IPS DF 4.7 (cell line): Measurements from ENCODE around the gene DDX54.
"Not testable (repeated sequence)": the region's sequence is repeated elsewhere in the genome, so short reads cannot be mapped to it uniquely, and the experiment has no call there.

Experiments
- DNase-seq: peaks from one replicate; pipeline ENCODE4 v3.0.0-alpha.2; 2013; ENCODE audit warnings: low spot score; ENCODE audit errors: extremely low read depth

DDX54 gene

DNA sequence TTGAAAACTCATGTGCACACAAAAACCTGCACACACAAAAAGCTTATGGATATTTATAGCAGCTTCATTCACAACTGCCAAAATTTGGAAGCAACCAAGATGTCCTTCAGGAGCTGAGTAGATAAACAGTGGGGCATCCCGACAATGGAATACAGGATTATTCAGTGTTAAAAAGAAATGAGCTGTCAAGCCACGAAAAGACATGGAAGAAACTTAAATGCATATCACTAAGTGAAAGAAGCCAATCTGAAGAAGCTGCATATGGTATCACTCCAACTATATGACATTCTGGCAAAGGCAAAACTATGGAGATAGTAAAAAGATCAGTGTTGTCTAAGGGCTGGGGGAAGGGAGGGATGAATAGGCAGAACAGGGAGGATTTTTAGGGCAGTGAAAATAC, 30.7 kb upstream of the DDX54 start:
- DNase-seq: no peak

DNA sequence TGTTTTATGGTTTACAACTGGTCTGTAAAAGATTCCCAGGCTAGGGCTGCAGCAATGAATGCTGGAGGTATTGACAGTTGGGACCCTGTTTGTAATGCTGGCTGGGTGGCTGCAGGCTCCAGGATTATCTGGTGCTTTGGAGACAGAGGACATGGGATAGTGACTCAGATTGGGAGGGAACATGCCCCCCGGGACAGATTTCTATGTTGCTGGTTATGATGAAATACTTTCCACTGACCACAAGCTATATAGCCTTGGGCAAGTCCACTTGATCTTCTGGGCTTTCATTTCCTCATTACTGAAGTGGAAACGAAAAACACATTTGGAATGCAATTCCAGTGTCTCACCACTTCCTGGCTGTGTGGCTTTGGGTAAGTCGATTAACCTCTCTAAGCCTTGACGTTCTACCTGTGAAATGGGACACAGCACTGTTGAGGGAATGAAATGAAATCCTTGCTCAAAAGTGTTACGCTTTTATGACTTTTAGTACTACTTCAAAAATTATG, 29.7 kb upstream of the DDX54 start:
- DNase-seq: no peak

- DNase-seq: no peak
These were observed 25.9 kb upstream of the DDX54 start for GRCh38 chr12:113211160-113211559.

GRCh38 chr12:113208041-113208934, 23.0 kb upstream of the DDX54 start:
- DNase-seq: no peak

- DNase-seq: no peak
These were observed 22.3 kb upstream of the DDX54 start for GRCh38 chr12:113207613-113208040.

- not testable (repeated sequence) for DNase-seq
These were observed 21.5 kb upstream of the DDX54 start for GRCh38 chr12:113206802-113207201.

- DNase-seq: no peak
These were observed 19.5 kb upstream of the DDX54 start for GRCh38 chr12:113204804-113205203.

- no peak for DNase-seq
These were observed 18.8 kb upstream of the DDX54 start for GRCh38 chr12:113203852-113204760.

GRCh38 chr12:113202300-113203075, 17.2 kb upstream of the DDX54 start:
- no peak for DNase-seq

DNA sequence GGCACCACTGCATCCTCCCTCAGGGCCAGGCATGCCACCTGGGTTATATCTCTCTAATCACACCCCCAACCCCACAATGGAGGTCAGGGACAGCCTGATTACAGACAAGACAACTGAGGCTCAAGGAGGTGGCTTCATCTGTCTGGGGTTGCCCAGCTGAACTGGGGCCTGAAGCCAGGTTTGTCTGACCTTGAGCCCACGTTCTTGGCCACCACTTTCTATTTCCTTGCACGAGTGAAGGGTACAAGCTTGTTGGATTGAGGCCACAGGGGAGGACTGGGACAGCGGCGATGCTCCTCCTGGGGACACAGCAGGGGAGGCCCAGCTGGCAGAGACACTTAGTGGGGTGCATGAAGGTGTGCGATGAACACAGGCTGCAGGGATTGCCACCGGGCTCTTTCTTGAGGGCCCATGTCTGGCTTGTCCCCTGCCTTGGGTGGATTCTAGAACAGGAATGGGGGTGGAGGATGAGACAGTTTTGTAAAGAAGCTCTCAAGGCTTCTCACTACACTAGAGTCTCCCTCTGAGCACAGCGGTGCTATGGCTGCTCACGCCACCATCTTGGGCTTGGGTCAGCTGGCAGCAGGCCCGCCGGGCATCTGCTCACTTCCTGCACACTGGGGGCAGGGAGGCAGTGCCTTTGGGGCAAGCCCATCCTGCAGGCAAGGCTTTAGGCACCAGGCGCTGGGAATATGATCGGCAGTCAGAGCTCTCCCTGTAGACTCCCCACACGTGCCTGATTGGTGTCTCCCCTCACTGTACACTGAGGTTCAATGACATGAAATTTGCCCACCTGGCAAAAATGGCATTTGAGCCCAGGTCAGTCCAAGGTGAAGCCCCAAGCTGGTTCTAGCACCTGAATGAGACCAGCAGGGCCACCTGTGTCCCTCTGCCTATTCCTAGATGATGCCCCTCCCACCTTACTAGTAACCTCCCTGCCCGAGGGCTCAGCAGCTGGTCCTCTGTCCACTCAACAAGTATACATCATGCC, 16.2 kb upstream of the DDX54 start:
- no peak for DNase-seq

DNA sequence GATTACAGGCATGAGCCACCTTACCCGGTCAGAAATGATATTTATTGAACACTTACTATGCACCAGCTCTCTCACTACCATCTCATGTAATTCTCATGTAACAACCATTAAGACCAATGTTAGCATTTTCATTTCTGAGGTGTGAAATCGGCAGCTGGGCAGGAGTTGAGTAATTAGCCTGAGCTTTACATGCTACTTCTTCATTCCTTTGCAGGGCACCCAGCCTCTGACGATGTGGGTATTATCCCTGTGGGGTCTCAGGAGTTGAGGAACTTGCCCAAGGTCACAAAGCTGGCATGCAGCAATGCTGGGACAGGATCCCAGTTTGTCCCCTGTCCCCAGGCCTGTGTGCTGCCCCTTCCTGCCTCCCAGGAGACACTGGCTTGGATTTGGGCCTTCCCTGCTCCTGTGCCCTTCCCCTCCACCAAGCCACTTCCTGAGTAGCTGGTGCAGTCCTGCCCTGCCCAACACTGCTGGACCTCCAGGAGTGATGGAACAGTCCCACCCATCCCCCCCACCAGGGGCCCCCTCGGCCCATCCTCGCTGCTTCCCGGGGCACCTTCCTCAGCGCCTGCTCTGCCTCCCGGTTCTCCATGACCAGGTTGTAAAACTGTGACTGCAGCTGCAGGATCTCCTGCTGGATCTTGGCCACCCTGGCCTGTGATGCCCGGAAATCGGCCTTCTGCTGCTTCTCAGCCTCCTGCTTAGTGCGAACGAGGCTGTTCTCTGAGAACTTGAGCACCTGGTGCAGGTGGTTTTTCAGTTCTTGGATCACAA, 14.9 kb upstream of the DDX54 start:
- DNase-seq: no peak

GRCh38 chr12:113198296-113198695, 13.0 kb upstream of the DDX54 start:
- no peak for DNase-seq

GRCh38 chr12:113197518-113198077, 12.3 kb upstream of the DDX54 start:
- no peak for DNase-seq

- peak; percentile 69 for DNase-seq
These were observed 11.7 kb upstream of the DDX54 start for GRCh38 chr12:113196990-113197389.

DNA sequence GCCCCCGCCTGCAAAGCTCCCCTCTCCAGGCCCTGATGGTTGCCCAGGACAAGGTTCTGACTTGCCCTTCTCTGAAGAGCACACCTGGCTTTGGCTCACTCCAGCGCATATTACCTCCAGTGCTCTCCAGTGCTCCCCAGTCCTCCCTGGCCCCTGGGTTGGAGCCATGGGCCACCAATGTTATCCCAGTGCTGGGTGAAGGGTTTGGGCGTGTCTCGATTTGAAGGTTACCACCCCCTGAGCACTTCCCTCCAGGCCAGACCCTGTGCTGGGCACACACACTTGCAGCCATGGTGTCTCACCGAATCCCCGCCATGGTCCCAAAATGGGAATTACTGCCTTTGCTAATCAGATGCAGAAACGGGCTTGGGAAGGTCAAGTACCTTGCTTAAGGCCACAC, 11.3 kb upstream of the DDX54 start:
- no peak for DNase-seq

GRCh38 chr12:113195598-113195997, 10.3 kb upstream of the DDX54 start:
- no peak for DNase-seq

DNA sequence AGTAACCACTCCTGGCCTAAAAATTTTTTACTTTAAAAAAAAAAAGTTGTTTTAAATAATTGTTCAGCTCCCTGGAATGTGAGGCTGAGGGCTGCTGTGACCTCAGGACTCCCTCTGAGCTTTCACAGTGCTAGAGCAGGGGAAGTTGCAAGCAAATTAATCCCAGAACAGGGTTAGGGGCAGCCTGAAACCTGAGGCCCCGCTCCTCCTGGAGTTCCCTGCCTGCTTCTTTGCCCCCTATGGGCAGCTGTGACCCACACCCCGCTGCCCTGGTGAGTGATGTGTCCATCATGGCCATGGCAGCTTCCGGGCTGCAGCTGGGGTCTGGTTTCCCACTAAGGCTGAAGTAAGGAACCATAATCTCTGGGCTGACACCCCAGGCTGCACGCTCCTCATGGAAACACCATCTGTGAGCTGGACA, 9.7 kb upstream of the DDX54 start:
- no peak for DNase-seq

DNA sequence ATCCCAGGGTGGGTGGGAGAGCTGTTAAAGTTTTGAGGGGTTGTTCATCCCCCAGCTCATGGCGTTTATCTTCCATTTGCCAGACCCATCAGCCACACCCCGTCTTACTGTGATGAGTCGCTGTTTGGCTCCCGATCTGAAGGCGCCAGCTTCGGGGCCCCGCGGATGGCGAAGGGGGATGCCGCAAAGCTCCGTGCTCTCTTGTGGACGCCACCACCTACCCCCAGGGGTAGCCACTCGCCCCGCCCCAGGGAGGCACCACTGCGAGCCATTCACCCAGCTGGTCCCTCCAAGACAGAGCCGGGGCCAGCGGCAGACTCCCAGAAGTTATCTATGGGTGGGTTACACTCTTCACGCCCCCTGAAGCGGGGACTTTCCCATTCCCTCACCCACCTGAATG, 5.9 kb upstream of the DDX54 start:
- DNase-seq: no peak

- no peak for DNase-seq
These were observed 5.5 kb upstream of the DDX54 start for GRCh38 chr12:113190761-113191160.
